ENCODE data around the gene NPAS3.

Gene NPAS3

GRCh38 chr14:33711811-33712216 is 773.1 kb downstream of the NPAS3 start:
- Histone ChIP-seq H3K4me3 (ENCODE audit: low read length) (no peak overlapping the region), H4K20me1 (ENCODE audit: insufficient read depth, low read length) (no peaks in the 10 kb centered on the region), H3K79me2 (ENCODE audit: low read length) (no peaks in the 10 kb centered on the region), H3K27ac (ENCODE audit: low read length) (no peak overlapping the region), H3F3A (ENCODE audit: insufficient read depth, low read length) (no peaks in the 10 kb centered on the region), H3K9me2 (replicated peaks; ENCODE audit: insufficient read depth, low read length) (no peaks in the 10 kb centered on the region), H3K9me3 (replicated peaks; ENCODE audit: insufficient read depth, low read length) (no peaks in the 10 kb centered on the region), H3K36me3 (replicated peaks; ENCODE audit: insufficient read depth, low read length) (no peaks in the 10 kb centered on the region), H3K9ac (ENCODE audit: low read length) (no peak overlapping the region), H3K4me2 (ENCODE audit: low read depth, low read length) (no peak overlapping the region), H2AFZ (ENCODE audit: low read length) (no peak overlapping the region), H3K4me1 (ENCODE audit: low read length) (no peaks in the 10 kb centered on the region), H3K27me3 (replicated peaks; ENCODE audit: insufficient read depth, low read length) (no peaks in the 10 kb centered on the region)
- no peak for DNase-seq
- no peak for TF ChIP-seq CTCF (IDR thresholded peaks at IDR 0.05; ENCODE audit: low read length)
- TF ChIP-seq EZH2phosphoT487 (IDR thresholded peaks at IDR 0.05; ENCODE audit: low read length): no peak
- no peak for TF ChIP-seq EZH2 (optimal IDR thresholded peaks at IDR 0.05; ENCODE audit: low read depth, low read length)

GRCh38 chr14:33714527-33715226 is 776.0 kb downstream of the NPAS3 start:
- Histone ChIP-seq H3K27ac (ENCODE audit: low read length) (no peak overlapping the region), H3K27me3 (replicated peaks; ENCODE audit: insufficient read depth, low read length) (no peaks in the 10 kb centered on the region), H3K9me2 (replicated peaks; ENCODE audit: insufficient read depth, low read length) (no peaks in the 10 kb centered on the region), H3K4me3 (ENCODE audit: low read length) (no peak overlapping the region), H4K20me1 (ENCODE audit: insufficient read depth, low read length) (no peaks in the 10 kb centered on the region), H3K36me3 (replicated peaks; ENCODE audit: insufficient read depth, low read length) (no peaks in the 10 kb centered on the region), H3K4me2 (ENCODE audit: low read depth, low read length) (no peak overlapping the region), H3F3A (ENCODE audit: insufficient read depth, low read length) (no peaks in the 10 kb centered on the region), H3K9me3 (replicated peaks; ENCODE audit: insufficient read depth, low read length) (no peaks in the 10 kb centered on the region), H2AFZ (ENCODE audit: low read length) (no peak overlapping the region), H3K4me1 (ENCODE audit: low read length) (no peaks in the 10 kb centered on the region), H3K79me2 (ENCODE audit: low read length) (no peaks in the 10 kb centered on the region), H3K9ac (ENCODE audit: low read length) (no peak overlapping the region)
- no peak for DNase-seq
- no peak for TF ChIP-seq EZH2phosphoT487 (IDR thresholded peaks at IDR 0.05; ENCODE audit: low read length)
- no peak for TF ChIP-seq EZH2 (optimal IDR thresholded peaks at IDR 0.05; ENCODE audit: low read depth, low read length)
- no peak for TF ChIP-seq CTCF (IDR thresholded peaks at IDR 0.05; ENCODE audit: low read length)

GRCh38 chr14:33715227-33715528 is 776.5 kb downstream of the NPAS3 start:
- Histone ChIP-seq H3K9ac (ENCODE audit: low read length) (no peak overlapping the region), H3K27me3 (replicated peaks; ENCODE audit: insufficient read depth, low read length) (no peaks in the 10 kb centered on the region), H3K4me3 (ENCODE audit: low read length) (no peak overlapping the region), H4K20me1 (ENCODE audit: insufficient read depth, low read length) (no peaks in the 10 kb centered on the region), H3K4me2 (ENCODE audit: low read depth, low read length) (no peak overlapping the region), H3K9me3 (replicated peaks; ENCODE audit: insufficient read depth, low read length) (no peaks in the 10 kb centered on the region), H3K79me2 (ENCODE audit: low read length) (no peaks in the 10 kb centered on the region), H3K36me3 (replicated peaks; ENCODE audit: insufficient read depth, low read length) (no peaks in the 10 kb centered on the region), H3K9me2 (replicated peaks; ENCODE audit: insufficient read depth, low read length) (no peaks in the 10 kb centered on the region), H3F3A (ENCODE audit: insufficient read depth, low read length) (no peaks in the 10 kb centered on the region), H3K4me1 (ENCODE audit: low read length) (no peaks in the 10 kb centered on the region), H3K27ac (ENCODE audit: low read length) (no peak overlapping the region), H2AFZ (ENCODE audit: low read length) (no peak overlapping the region)
- no peak for DNase-seq
- no peak for TF ChIP-seq CTCF (IDR thresholded peaks at IDR 0.05; ENCODE audit: low read length)
- no peak for TF ChIP-seq EZH2phosphoT487 (IDR thresholded peaks at IDR 0.05; ENCODE audit: low read length)
- TF ChIP-seq EZH2 (optimal IDR thresholded peaks at IDR 0.05; ENCODE audit: low read depth, low read length): no peak
